Fibroblast of lung (primary cell): Measurements from ENCODE around the gene GAPDHS. TPM values are rescaled to one million over a fixed set of nuclear protein-coding genes. Genes with fewer than 3 reads are reported as not detected.

ENCODE experiments used
- DNase-seq, 2 donors: peaks; one replicate each; pipeline versions ENCODE4 v3.0.0 to v3.0.0-alpha.2; 2010; ENCODE audit warnings: low read depth in 2 of 2
- H2AFZ ChIP-seq: 2 replicates; pipeline ENCODE4 v1.5.1; 2012; ENCODE audit warnings: low read length, control low read depth, inconsistent platforms
- H3K27ac ChIP-seq: 2 replicates; pipeline ENCODE4 v1.5.1; 2011; ENCODE audit warnings: low read length, control low read depth; ENCODE audit not compliant: insufficient read depth
- H3K27me3 ChIP-seq: 2 replicates; pipeline ENCODE4 v1.5.1; 2011; ENCODE audit warnings: mild to moderate bottlenecking, low read length; ENCODE audit not compliant: control insufficient read depth, insufficient read depth
- H3K36me3 ChIP-seq: 2 replicates; pipeline ENCODE4 v1.5.1; 2011; ENCODE audit warnings: low read length; ENCODE audit not compliant: control insufficient read depth, insufficient read depth
- H3K4me1 ChIP-seq: 2 replicates; pipeline ENCODE4 v1.5.1; 2011; ENCODE audit warnings: low read length; ENCODE audit not compliant: control insufficient read depth, insufficient read depth; ENCODE audit errors: extremely low read depth
- H3K4me2 ChIP-seq: 2 replicates; pipeline ENCODE4 v1.5.1; 2011; ENCODE audit warnings: low read length, control low read depth; ENCODE audit not compliant: insufficient read depth; ENCODE audit errors: extremely low read depth
- H3K4me3 ChIP-seq, 4 experiments: fragments of 200-600 bp in 1 of 4; sonication (generic) in 1 of 4; replicated peaks in 1 of 4; 2 replicates each; pipeline ENCODE4 v1.5.1; 2011 to 2016; ENCODE audit warnings: low read length in 4 of 4, low read depth in 3 of 4, mild to moderate bottlenecking in 3 of 4, control low read depth in 2 of 4, inconsistent platforms in 1 of 4, mixed read lengths in 1 of 4; ENCODE audit not compliant: insufficient read depth in 1 of 4; ENCODE audit errors: control extremely low read depth in 1 of 4
- H3K79me2 ChIP-seq: 2 replicates; pipeline ENCODE4 v1.5.1; 2012; ENCODE audit warnings: mild to moderate bottlenecking, low read length, inconsistent platforms; ENCODE audit not compliant: control insufficient read depth, insufficient read depth
- H3K9ac ChIP-seq: 2 replicates; pipeline ENCODE4 v1.5.1; 2011; ENCODE audit warnings: mild to moderate bottlenecking, low read length, control low read depth; ENCODE audit not compliant: insufficient read depth
- H3K9me3 ChIP-seq: 2 replicates; pipeline ENCODE4 v1.5.1; 2012; ENCODE audit warnings: low read depth, low read length; ENCODE audit not compliant: control insufficient read depth, insufficient read depth
- H4K20me1 ChIP-seq: 2 replicates; pipeline ENCODE4 v1.5.1; 2011; ENCODE audit warnings: low read length; ENCODE audit not compliant: control insufficient read depth, insufficient read depth; ENCODE audit errors: extremely low read depth
- CTCF ChIP-seq, 2 donors: IDR thresholded peaks in 1 of 2; conservative IDR thresholded peaks in 1 of 2; 1 replicate in 1 of 2; 2 replicates in 1 of 2; pipeline ENCODE4 v1.5.1; 2011 to 2012; ENCODE audit warnings: low read length in 2 of 2, control low read depth in 1 of 2, inconsistent platforms in 1 of 2, low read depth in 1 of 2, mild to moderate bottlenecking in 1 of 2
- EZH2 ChIP-seq: IDR thresholded peaks from 2 replicates; pipeline ENCODE4 v1.5.1; 2012; ENCODE audit warnings: low read length, control low read depth, mild to moderate bottlenecking; ENCODE audit errors: missing control alignments
- polyA plus RNA-seq, 2 donors: library from polyadenylated mRNA; depleted of rRNA in 1 of 2; stranded (reverse) in 1 of 2; unstranded in 1 of 2; fragments of >200 nt; gene quantifications; 2 replicates each; pipeline ENCODE4 v1.2.1, GENCODE V29; 2011 to 2012; ENCODE audit warnings: missing spikeins in 1 of 2
- total RNA-seq: library from RNA; depleted of rRNA; stranded (reverse); fragments of >200 nt; gene quantifications from 2 replicates; pipeline ENCODE4 v1.2.1, GENCODE V29; 2014

Gene GAPDHS
- total and polyA plus RNA-seq, 2 donors (not counting 1 experiment from before 2014, with no cell fraction given) = not detected

GRCh38 chr19:35518313-35518712 lies 14.9 kb upstream of the GAPDHS start:
- H4K20me1 ChIP-seq = no peaks in the 10 kb centered on the region
- H3K4me3 ChIP-seq = no peak overlapping the region
- no peaks in the 10 kb centered on the region for H3K36me3 ChIP-seq
- no peaks in the 10 kb centered on the region for H3K9me3 ChIP-seq
- H3K4me2 ChIP-seq = no peak overlapping the region
- peaks cover 11% of the 10 kb centered on the region for H3K4me1 ChIP-seq
- TF ChIP-seq EZH2 (no peak), CTCF (conservative IDR thresholded peaks at IDR 0.05 in 1 of 2, IDR thresholded peaks at IDR 0.05 in 1 of 2; ENCODE audit: low read depth in 1 of 2, low read length in 2 of 2) (no peak)
- H3K9ac ChIP-seq = no peak overlapping the region
- H2AFZ ChIP-seq = no peak overlapping the region
- no peaks in the 10 kb centered on the region for H3K79me2 ChIP-seq
- peak; percentile 92 for DNase-seq
- peak overlapping the region; percentile 53 for H3K27ac ChIP-seq
- no peaks in the 10 kb centered on the region for H3K27me3 ChIP-seq

DNA sequence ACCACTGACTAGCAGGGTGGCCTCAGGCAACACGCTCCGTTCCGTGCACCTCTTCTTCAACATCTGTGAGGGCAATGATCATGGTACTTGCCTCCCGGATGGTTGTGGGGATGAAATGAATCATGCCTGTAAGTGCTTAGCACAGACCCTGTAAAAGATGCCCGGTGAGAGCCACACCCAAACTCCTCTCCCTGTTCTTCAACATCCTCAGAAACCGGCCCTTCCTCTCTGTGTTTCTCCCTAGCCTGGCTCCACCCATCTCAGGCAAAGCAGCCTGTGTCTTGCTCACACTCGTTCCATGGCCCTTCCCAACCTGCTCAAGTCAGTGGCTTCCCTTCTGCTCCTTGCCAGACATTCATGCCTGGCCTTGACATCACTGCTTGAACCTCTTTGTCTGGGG lies 14.0 kb upstream of the GAPDHS start:
- H3K36me3 ChIP-seq = no peaks in the 10 kb centered on the region
- peaks cover 8% of the 10 kb centered on the region for H3K4me1 ChIP-seq
- no peak overlapping the region for H3K4me3 ChIP-seq
- no peak overlapping the region for H3K4me2 ChIP-seq
- no peaks in the 10 kb centered on the region for H3K27me3 ChIP-seq
- H3K79me2 ChIP-seq = no peaks in the 10 kb centered on the region
- TF ChIP-seq EZH2 = no peak
- no peak for TF ChIP-seq CTCF (conservative IDR thresholded peaks at IDR 0.05 in 1 of 2, IDR thresholded peaks at IDR 0.05 in 1 of 2; ENCODE audit: low read depth in 1 of 2, low read length in 2 of 2)
- no peaks in the 10 kb centered on the region for H3K9me3 ChIP-seq
- H2AFZ ChIP-seq = peak overlapping the region; percentile 50
- H4K20me1 ChIP-seq = no peaks in the 10 kb centered on the region
- no peak overlapping the region for H3K9ac ChIP-seq
- peak; percentile 7 to 25 for DNase-seq
- H3K27ac ChIP-seq = no peak overlapping the region

- Histone ChIP-seq H3K4me1 (peaks cover 6% of the 10 kb centered on the region), H3K4me2 (no peak overlapping the region), H2AFZ (no peak overlapping the region), H3K27ac (no peak overlapping the region), H3K36me3 (no peaks in the 10 kb centered on the region), H3K27me3 (no peaks in the 10 kb centered on the region), H4K20me1 (no peaks in the 10 kb centered on the region), H3K79me2 (no peaks in the 10 kb centered on the region), H3K9ac (no peak overlapping the region), H3K9me3 (no peaks in the 10 kb centered on the region), H3K4me3 (no peak overlapping the region)
- TF ChIP-seq CTCF (conservative IDR thresholded peaks at IDR 0.05 in 1 of 2, IDR thresholded peaks at IDR 0.05 in 1 of 2; ENCODE audit: low read depth in 1 of 2, low read length in 2 of 2) = no peak
- TF ChIP-seq EZH2 = no peak
- DNase-seq = no peak
Observed at GRCh38 chr19:35521124-35521743, 12.0 kb upstream of the GAPDHS start.
